ENCODE results near the gene FOXE1. TPM values are rescaled to one million over a fixed set of nuclear protein-coding genes. Genes with fewer than 3 reads are reported as not detected.

Gene FOXE1
- total and polyA plus RNA-seq, 2 of the 4 experiments (the other 2 are of a cell fraction) = under 0.01 to 0.22 TPM

GRCh38 chr9:97845130-97845529, 7.9 kb upstream of the FOXE1 start:
- in situ Hi-C loops (cut with MboI; ENCODE audit: low sequenced_read_pairs) = no loop called here

More at GRCh38 chr9:97845130-97845529, 7.9 kb upstream of the FOXE1 start:
- WGBS, 2 experiments (ENCODE audit: extremely low coverage in 2 of 2, insufficient read length in 1 of 2) = no CpG with 5 or more reads among the region's 2 CpGs
- H3K4me2 ChIP-seq (ENCODE audit: low read depth, low read length) = no peak overlapping the region
- H3K27ac ChIP-seq (ENCODE audit: insufficient read depth, low read length) = no peak overlapping the region
- no peak overlapping the region for H4K91ac ChIP-seq (ENCODE audit: insufficient read depth, low read depth, low read length)
- TF ChIP-seq RAD21 (IDR thresholded peaks at IDR 0.05; ENCODE audit: low read length) (no peak), MXI1 (IDR thresholded peaks at IDR 0.05; ENCODE audit: borderline replicate concordance, low read depth, low read length) (no peak), NFE2L2 (IDR thresholded peaks at IDR 0.05; ENCODE audit: low read depth, low read length) (no peak), CHD1 (IDR thresholded peaks at IDR 0.05; ENCODE audit: low read depth, low read length) (no peak), SMC3 (IDR thresholded peaks at IDR 0.05; ENCODE audit: low read depth, low read length) (no peak), FOS (IDR thresholded peaks at IDR 0.05; ENCODE audit: low read depth, low read length) (no peak), CEBPB (IDR thresholded peaks at IDR 0.05; ENCODE audit: low read depth, low read length) (no peak), RFX5 (IDR thresholded peaks at IDR 0.05; ENCODE audit: low read depth, low read length) (no peak), RCOR1 (IDR thresholded peaks at IDR 0.05; ENCODE audit: insufficient replicate concordance, low read length) (no peak), MAZ (IDR thresholded peaks at IDR 0.05; ENCODE audit: borderline replicate concordance, low read depth, low read length) (no peak), BHLHE40 (IDR thresholded peaks at IDR 0.05; ENCODE audit: low read depth, low read length) (no peak), POLR2A (IDR thresholded peaks at IDR 0.05; ENCODE audit: low read depth, low read length) (no peak)
- TF ChIP-seq, protein P1, sequence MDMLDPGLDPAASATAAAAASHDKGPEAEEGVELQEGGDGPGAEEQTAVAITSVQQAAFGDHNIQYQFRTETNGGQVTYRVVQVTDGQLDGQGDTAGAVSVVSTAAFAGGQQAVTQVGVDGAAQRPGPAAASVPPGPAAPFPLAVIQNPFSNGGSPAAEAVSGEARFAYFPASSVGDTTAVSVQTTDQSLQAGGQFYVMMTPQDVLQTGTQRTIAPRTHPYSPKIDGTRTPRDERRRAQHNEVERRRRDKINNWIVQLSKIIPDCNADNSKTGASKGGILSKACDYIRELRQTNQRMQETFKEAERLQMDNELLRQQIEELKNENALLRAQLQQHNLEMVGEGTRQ (IDR thresholded peaks at IDR 0.05; ENCODE audit: low read depth, low read length) = no peak
- TF ChIP-seq, protein P2, sequence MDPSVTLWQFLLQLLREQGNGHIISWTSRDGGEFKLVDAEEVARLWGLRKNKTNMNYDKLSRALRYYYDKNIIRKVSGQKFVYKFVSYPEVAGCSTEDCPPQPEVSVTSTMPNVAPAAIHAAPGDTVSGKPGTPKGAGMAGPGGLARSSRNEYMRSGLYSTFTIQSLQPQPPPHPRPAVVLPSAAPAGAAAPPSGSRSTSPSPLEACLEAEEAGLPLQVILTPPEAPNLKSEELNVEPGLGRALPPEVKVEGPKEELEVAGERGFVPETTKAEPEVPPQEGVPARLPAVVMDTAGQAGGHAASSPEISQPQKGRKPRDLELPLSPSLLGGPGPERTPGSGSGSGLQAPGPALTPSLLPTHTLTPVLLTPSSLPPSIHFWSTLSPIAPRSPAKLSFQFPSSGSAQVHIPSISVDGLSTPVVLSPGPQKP (IDR thresholded peaks at IDR 0.05; ENCODE audit: borderline replicate concordance, low read depth, low read length) = no peak
- no peak overlapping the region for H3K18ac ChIP-seq (ENCODE audit: low read depth, low read length)
- no peak overlapping the region for H2AFZ ChIP-seq (replicated peaks; ENCODE audit: low read length, poor library complexity)
- no TSS peak for BruUV-seq (replicated peaks)
- H3K9ac ChIP-seq (ENCODE audit: low read depth, low read length) = no peak overlapping the region
- dilution Hi-C loops (cut with HindIII; ENCODE audit: low sequenced_read_pairs, unreplicated experiment) (no loop called here), intact Hi-C loops (cut with micrococcal nuclease) (no loop called here)
- peaks cover 4% of the 10 kb centered on the region; the same call in 1 of the 2 replicates for H3K4me1 ChIP-seq (ENCODE audit: control insufficient read depth, insufficient read depth, low read length)
- H3K14ac ChIP-seq (replicated peaks; ENCODE audit: low read depth, low read length) = no peak overlapping the region
- H2AK5ac ChIP-seq (ENCODE audit: low read depth, low read length) = no peak overlapping the region
- H3K9me1 ChIP-seq (ENCODE audit: insufficient read depth, low read length) = no peaks in the 10 kb centered on the region; the same call in 1 of the 2 replicates
- no peaks in the 10 kb centered on the region for H3K79me1 ChIP-seq (ENCODE audit: low read depth in 1 of 2, low read length in 2 of 2)
- peaks cover 48% of the 10 kb centered on the region for H3K27me3 ChIP-seq (ENCODE audit: control insufficient read depth, insufficient read depth, low read length)
- ATAC-seq (ENCODE audit: low read depth) (no peak), DNase-seq (peak; percentile 22)
- H4K20me1 ChIP-seq (ENCODE audit: insufficient read depth, low read length) = no peaks in the 10 kb centered on the region
- H2BK120ac ChIP-seq (ENCODE audit: low read depth, low read length) = no peak overlapping the region
- no peak overlapping the region for H4K5ac ChIP-seq (ENCODE audit: low read depth, low read length)
- ChIA-PET CTCF (no interaction called here), POLR2A (ENCODE audit: unreplicated experiment) (no interaction called here)
- no peak overlapping the region for H2BK15ac ChIP-seq (ENCODE audit: low read depth, low read length)
- no peak overlapping the region for H3K4me3 ChIP-seq (ENCODE audit: insufficient read depth, low read depth, low read length)
- H4K8ac ChIP-seq (ENCODE audit: low read depth in 2 of 2, low read length in 2 of 2) = no peak overlapping the region
- peaks cover 11% of the 10 kb centered on the region for H3K9me3 ChIP-seq (ENCODE audit: control insufficient read depth, insufficient read depth, low read length)
- no peak overlapping the region for H2BK5ac ChIP-seq (ENCODE audit: low read depth, low read length, poor library complexity, severe bottlenecking)
- no peak overlapping the region for H2AK9ac ChIP-seq (replicated peaks; ENCODE audit: low read depth, low read length, poor library complexity)
- H3K4ac ChIP-seq (ENCODE audit: low read depth, low read length) = no peak overlapping the region
- H3K23ac ChIP-seq (ENCODE audit: low read depth, low read length) = no peak overlapping the region
- no peak overlapping the region for H3K56ac ChIP-seq (ENCODE audit: extremely low read depth, insufficient read depth, low read length)
- H3K36me3 ChIP-seq (ENCODE audit: control insufficient read depth, insufficient read depth, low read length) = no peaks in the 10 kb centered on the region
- no peak overlapping the region for H2BK20ac ChIP-seq (ENCODE audit: low read depth, low read length)
